Epithelial cell of esophagus (primary cell): ENCODE results near the gene CISH.

Experiments used
- DNase-seq: peaks from one replicate; pipeline ENCODE4 v3.0.0; 2010; ENCODE audit warnings: low read depth
- H3K4me3 ChIP-seq: 2 replicates; pipeline ENCODE4 v1.5.1; 2011; ENCODE audit warnings: mild to moderate bottlenecking, low read length, control low read depth
- TF ChIP-seq, protein P1 (sequence below): IDR thresholded peaks from 2 replicates; pipeline ENCODE4 v1.5.1; 2011; ENCODE audit warnings: low read depth, mild to moderate bottlenecking, low read length, control low read depth, inconsistent platforms; ENCODE audit not compliant: insufficient read depth; ENCODE audit errors: missing control alignments

Gene CISH

DNA sequence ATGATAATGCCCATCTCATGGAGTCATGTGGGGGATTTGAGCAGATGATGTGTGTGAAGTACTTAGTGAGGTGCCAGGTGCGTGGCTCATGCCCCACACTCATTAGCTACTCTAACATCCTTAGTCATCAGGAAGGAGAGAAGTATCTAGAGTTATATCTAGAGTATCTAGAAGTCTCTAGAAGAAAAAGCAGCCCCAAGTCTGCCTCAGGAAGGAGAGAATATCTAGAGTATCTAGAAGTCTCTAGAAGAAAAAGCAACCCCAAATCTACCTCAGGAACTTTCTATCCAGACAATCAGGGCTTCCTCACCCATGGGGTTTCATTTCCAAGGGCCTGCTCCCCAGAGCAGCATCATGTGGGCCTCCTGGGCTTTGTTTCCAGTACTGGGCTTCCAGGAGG, 38.4 kb upstream of the CISH start:
- no peak overlapping the region for H3K4me3 ChIP-seq
- TF ChIP-seq, protein P1, sequence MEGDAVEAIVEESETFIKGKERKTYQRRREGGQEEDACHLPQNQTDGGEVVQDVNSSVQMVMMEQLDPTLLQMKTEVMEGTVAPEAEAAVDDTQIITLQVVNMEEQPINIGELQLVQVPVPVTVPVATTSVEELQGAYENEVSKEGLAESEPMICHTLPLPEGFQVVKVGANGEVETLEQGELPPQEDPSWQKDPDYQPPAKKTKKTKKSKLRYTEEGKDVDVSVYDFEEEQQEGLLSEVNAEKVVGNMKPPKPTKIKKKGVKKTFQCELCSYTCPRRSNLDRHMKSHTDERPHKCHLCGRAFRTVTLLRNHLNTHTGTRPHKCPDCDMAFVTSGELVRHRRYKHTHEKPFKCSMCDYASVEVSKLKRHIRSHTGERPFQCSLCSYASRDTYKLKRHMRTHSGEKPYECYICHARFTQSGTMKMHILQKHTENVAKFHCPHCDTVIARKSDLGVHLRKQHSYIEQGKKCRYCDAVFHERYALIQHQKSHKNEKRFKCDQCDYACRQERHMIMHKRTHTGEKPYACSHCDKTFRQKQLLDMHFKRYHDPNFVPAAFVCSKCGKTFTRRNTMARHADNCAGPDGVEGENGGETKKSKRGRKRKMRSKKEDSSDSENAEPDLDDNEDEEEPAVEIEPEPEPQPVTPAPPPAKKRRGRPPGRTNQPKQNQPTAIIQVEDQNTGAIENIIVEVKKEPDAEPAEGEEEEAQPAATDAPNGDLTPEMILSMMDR: no peak
- DNase-seq: no peak

DNA sequence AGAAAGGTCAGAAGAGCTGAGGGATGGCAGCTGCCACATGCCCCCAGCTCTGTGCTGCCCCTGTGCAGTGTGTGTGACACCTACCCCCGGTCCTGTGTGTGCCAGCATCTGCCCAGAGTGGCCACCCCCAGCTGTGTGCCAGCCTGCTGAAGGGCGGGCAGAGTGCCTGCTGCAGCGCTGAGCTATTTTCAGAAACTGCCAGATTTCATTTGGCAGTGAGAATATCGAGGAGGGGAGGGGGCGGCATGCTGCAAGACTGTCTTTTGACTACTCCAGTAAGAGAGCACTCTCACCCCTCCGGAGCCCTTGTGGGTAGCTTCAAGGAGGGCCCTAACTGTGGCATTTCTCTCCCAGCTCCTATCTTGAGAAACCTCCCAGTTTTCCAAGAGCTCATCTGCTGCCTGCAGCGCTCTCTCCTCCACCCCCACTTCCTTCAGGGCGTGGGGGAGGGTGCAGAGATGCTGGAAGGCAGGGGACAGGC, 37.9 kb upstream of the CISH start:
- TF ChIP-seq, protein P1: no peak
- H3K4me3 ChIP-seq: no peak overlapping the region
- no peak for DNase-seq

DNA sequence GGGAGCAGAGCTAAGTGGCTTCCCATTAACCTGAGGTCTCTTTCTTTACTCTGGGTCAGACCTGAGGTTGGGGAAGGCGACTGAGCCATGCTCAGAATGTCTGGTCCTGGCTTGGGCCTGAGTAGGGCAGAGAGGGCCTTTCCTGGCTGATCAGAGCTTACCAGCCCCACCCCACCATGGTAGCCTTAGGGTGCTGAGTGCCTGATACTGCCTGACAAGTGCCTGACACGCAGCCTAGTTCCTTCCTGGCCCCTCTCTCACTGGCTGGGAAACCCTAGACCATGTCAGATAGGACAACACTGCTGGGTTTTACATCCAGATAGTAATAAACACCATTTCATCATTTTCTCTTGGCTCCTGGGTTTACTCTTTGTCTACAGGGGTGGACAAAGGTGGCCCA, 37.4 kb upstream of the CISH start:
- no peak for DNase-seq
- no peak overlapping the region for H3K4me3 ChIP-seq
- TF ChIP-seq, protein P1: no peak

DNA sequence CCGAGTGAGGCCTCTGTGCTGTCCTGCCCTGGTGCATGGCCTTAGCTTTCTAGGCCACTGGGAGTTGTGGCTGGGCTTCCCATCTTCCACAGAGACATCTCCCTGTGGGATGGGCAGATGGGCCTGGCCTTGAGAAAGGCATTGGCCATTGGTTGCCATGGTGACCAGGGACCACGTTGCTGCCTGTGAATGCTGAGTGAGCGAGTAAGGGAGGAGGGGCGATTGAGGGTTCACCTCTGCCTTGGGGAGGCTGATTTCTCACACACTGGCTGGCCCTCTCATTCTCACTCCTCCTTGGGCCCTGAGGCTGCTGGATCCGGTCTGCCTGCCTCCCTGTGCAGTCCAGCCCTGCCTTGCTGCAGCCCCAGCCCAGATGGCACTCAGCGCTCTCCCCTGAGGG, 36.7 kb upstream of the CISH start:
- no peak overlapping the region for H3K4me3 ChIP-seq
- no peak for DNase-seq
- TF ChIP-seq, protein P1: no peak

DNA sequence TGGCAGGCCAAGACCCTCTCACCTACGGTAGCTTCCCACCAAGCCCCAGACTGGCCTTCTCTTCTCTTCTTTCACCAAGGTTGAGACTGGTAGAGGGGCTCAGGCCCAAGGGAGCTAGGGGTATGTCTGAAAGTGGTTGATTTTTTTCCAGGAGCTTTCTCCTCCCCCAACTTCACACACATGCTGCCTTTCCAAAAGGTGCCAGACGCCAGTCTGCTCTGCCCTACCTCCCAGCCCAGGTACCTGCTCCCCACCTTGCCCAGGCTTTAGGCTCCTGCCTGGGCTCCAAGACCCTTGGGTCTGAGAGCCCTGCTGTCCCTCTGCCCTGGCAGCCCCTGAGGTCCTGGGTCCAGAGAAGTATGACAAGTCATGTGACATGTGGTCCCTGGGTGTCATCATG, 33.8 kb upstream of the CISH start:
- TF ChIP-seq, protein P1: no peak
- no peak for DNase-seq

DNA sequence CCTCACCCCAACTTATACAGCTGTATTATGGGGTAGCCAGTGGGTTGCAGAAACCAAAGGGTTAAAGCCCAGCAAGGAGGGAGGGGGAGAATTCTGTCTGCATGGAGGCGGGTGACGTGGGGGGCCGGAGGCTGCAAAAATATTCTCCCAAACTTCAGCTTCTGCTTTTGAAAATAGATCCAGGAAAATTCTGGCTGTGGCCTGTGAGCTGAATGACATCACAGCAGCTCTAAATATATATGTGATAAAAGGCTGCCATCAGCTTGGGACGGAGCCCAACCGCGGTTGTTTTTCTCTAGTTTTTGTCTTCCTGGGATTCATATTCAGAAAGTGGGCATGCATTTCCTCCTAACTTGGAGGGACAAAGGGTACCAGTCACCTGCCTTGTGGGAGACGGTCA, 33.0 kb upstream of the CISH start:
- TF ChIP-seq, protein P1: no peak
- no peak overlapping the region for H3K4me3 ChIP-seq
- DNase-seq: no peak

More for the DNA sequence above, 33.8 kb upstream of the CISH start:
- H3K4me3 ChIP-seq: no peak overlapping the region

DNA sequence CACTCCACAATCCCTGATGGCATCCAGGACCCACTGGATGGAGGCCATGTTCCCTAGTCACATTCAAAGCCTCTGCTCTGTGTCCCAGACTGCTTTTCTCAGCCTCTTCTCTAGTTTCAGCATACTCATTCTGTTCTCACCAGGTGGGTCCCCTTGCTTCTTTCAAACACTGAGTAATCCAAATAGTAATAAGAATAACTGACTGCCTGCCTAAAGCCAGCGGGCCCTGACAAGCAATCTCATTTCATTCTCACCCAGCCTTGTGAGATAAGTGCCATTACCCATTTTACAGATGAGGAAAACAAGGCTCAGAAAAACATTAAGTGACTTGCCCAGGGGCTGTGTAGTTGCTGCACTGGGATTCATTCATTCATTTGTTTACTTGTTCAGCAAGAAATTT, 30.8 kb upstream of the CISH start:
- TF ChIP-seq, protein P1: no peak
- DNase-seq: no peak
- no peak overlapping the region for H3K4me3 ChIP-seq
